Measurements from ENCODE around the gene TMEM258.

The TMEM258 gene

GRCh38 chr11:61739966-61740365 lies 52.4 kb downstream of the TMEM258 start:
- no peak for DNase-seq (ENCODE audit: low read depth)

DNA sequence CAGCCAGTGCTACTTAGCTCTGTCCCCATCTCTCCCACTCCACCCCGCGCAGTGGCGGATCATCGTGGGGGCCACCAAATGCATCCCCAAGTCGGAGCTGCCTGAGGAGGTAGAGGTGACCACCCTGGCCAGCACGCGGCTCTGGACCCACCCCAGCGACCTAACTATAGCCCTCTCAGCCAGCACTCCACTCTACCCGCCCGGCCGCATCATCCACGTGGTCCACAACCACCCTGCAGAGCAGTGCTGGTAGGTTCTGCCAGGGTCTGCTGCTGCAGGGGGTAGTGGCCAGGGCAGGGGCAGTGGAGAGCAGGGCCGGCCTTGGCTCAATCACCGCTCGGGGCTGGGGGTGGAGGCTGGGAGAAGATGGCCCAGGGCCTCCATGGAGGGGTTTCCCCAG lies 53.0 kb downstream of the TMEM258 start:
- no peak for DNase-seq (ENCODE audit: low read depth)

All from stimulated activated CD8-positive, alpha-beta memory T cell treated with anti-CD3 and anti-CD28 coated beads, Interleukin-7, amount 100 ng/mL, for 24 hours (primary cell).